GM10266 (cell line): Measurements from ENCODE around the gene CACNA1C.

Source experiments
- DNase-seq: peaks from one replicate; pipeline ENCODE4 v3.0.0; 2012; ENCODE audit errors: extremely low spot score
- TF ChIP-seq, protein P1 (sequence below): IDR thresholded peaks from 2 replicates; pipeline ENCODE4 v1.5.1; 2012; ENCODE audit warnings: mild to moderate bottlenecking, low read depth; ENCODE audit not compliant: control insufficient read depth, insufficient read depth; ENCODE audit errors: missing control alignments

CACNA1C gene

DNA sequence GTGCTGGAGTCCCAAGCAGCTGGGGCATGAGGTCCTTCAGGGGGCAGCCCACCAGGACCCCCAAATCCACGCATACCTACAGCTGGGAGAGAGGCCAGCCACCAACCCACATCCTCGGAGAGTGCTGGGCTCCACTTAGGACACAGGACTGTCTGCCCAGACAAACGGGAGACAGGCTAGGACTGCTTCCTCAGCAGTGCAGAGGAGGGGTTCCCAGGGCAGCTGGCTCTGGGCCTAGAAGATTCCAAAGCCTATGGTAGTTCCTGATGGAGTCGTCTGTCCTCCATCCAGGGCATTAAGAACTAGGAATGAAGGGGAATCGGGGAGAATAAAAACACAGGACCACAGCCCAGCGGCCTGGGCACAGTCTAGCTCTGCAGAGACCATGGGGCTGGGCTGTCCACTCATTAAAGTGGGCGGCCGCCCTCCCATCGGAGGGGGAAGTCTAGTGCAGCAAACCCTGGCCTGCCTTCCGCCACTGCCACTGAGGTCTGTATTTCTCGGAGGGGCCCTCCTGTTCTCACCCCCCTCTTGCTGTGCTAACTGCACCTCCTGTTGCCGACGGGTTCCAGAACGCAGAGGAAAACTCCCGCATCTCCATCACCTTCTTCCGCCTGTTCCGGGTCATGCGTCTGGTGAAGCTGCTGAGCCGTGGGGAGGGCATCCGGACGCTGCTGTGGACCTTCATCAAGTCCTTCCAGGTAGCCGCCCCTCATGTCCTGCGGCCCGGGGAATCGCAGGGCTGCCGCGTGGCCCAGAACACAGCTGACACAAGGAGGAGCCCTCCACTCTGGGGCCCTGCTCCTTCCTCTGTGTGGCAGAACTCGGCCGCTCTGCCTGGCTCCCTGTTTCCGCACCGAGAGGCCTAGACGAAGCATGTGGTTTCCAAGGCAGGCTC, 598.5 kb downstream of the CACNA1C start:
- TF ChIP-seq, protein P1, sequence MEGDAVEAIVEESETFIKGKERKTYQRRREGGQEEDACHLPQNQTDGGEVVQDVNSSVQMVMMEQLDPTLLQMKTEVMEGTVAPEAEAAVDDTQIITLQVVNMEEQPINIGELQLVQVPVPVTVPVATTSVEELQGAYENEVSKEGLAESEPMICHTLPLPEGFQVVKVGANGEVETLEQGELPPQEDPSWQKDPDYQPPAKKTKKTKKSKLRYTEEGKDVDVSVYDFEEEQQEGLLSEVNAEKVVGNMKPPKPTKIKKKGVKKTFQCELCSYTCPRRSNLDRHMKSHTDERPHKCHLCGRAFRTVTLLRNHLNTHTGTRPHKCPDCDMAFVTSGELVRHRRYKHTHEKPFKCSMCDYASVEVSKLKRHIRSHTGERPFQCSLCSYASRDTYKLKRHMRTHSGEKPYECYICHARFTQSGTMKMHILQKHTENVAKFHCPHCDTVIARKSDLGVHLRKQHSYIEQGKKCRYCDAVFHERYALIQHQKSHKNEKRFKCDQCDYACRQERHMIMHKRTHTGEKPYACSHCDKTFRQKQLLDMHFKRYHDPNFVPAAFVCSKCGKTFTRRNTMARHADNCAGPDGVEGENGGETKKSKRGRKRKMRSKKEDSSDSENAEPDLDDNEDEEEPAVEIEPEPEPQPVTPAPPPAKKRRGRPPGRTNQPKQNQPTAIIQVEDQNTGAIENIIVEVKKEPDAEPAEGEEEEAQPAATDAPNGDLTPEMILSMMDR = no peak
- DNase-seq = no peak

DNA sequence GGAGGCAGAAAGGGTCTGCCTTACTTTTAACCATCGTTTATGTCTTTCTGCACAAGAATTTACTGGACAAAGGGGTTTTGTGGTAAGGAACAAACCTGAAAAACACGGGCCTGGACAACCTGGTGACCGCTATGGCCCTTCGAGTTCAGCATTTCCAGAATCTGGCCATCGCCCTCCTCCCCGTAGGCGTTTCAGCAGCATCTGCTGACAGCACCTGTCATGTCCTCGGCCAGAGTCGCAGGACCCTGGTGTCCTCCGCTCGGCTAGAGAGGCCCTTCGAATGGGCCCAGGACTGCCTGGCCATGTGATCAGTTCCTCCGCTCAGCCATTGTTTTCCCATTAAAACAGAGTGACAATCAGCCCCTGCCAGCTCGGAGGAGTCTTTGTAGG, 599.2 kb downstream of the CACNA1C start:
- no peak for DNase-seq
- TF ChIP-seq, protein P1 = no peak

DNA sequence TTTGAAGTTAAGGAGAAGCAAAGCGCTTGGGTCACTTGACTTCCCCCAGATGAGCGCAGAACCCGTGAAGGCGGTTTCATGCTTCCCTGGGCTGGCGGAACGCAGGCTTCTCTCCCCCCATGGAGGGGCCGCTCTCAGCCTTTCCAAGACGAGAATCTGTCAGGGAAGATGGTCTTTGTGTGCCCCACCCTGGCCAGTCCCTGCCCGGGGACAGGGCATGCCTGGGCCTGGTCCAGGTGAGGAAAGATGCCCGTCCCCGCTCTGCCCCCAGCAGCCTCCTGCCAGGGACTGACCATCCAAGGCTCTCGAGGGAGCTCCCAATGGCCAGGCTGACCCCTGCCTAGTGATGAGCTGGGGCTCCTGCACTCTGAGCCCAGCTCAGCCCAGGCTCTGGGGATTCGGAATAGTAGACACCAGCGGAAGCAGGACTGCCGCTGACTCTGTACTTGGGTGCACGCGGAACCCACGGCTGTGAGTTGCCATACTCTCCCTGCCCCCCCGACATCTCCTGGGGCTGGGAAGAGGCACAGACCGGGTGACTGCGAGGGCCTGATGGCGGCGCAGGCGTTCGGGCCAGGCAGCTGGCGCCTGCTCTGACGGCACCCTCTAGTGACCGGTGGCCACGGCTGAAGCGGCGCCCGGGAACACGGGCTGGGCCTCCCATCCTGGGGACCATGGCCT, 599.8 kb downstream of the CACNA1C start:
- TF ChIP-seq, protein P1 = no peak
- no peak for DNase-seq

- TF ChIP-seq, protein P1 = no peak
- DNase-seq = no peak
Measured at GRCh38 chr12:2653461-2653965, 600.7 kb downstream of the CACNA1C start.

GRCh38 chr12:2654311-2654710, 601.5 kb downstream of the CACNA1C start:
- DNase-seq = no peak
- TF ChIP-seq, protein P1 = no peak

DNA sequence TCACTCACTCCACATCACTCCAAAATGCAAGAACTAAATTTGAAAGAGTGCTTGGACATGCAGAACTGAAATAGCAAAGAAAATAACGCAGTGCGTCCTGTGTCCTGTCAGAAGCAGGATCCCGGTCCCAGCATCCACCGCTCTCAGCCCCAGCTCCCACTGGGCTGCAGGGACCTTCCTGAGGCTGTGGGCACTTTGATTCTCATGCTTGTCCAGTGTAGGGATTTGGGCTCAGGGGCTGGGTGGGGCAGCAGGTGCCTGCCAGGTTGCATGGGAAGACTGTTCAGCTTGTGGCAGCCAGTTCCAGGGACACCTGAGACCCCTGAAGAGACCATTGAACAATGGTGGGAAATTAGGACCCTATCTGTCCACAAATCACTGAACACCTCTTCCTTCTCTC, 602.0 kb downstream of the CACNA1C start:
- TF ChIP-seq, protein P1 = no peak
- DNase-seq = no peak
